ENCODE measurements around the gene PRMT1. TPM values are rescaled to one million over a fixed set of nuclear protein-coding genes. Genes with fewer than 3 reads are reported as not detected.

PRMT1 gene
- total RNA-seq, 4 donors from 2014 or later: 102 to 191 (median 144) TPM

DNA sequence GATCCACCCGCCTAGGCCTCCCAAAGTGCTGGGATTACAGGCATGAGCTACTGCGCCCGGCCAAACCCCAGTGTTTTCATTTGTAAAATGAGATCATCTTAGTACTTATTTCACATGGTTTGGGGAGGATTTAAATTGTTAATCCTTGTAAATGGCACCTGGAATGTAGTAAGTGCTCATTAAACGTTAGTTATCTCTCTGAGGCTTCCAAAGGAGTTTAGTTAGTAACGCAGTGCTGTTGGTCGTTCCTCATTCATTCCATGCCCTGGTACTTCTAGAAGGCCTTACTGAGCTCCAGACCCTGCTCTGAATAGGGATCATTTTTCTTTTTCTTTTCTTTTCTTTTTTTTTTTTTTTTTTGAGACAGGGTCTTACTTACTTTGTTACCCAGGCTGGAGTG lies 19.0 kb downstream of the PRMT1 start:
- H3K4me1 ChIP-seq: peaks cover 2 to 10% (median 9%) of the 10 kb centered on the region in 4 donors
- 81% methylated on average over 6 of the region's 6 CpGs for WGBS
- no peaks in the 10 kb centered on the region for H3K9me3 ChIP-seq
- DNase-seq (ENCODE audit: extremely low spot score): no peak
- peaks cover 0 to 19% (median 4%) of the 10 kb centered on the region in 4 donors for H3K27me3 ChIP-seq
- no peaks in the 10 kb centered on the region for H3K36me3 ChIP-seq
- TF ChIP-seq EP300 (IDR thresholded peaks at IDR 0.05) (no peak), POLR2AphosphoS5 (IDR thresholded peaks at IDR 0.05) (no peak), POLR2A (IDR thresholded peaks at IDR 0.05; ENCODE audit: low read depth) (no peak)
- TF ChIP-seq, protein P1, sequence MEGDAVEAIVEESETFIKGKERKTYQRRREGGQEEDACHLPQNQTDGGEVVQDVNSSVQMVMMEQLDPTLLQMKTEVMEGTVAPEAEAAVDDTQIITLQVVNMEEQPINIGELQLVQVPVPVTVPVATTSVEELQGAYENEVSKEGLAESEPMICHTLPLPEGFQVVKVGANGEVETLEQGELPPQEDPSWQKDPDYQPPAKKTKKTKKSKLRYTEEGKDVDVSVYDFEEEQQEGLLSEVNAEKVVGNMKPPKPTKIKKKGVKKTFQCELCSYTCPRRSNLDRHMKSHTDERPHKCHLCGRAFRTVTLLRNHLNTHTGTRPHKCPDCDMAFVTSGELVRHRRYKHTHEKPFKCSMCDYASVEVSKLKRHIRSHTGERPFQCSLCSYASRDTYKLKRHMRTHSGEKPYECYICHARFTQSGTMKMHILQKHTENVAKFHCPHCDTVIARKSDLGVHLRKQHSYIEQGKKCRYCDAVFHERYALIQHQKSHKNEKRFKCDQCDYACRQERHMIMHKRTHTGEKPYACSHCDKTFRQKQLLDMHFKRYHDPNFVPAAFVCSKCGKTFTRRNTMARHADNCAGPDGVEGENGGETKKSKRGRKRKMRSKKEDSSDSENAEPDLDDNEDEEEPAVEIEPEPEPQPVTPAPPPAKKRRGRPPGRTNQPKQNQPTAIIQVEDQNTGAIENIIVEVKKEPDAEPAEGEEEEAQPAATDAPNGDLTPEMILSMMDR (IDR thresholded peaks at IDR 0.05): no peak
- H3K4me3 ChIP-seq: no peak overlapping the region
- no peak overlapping the region for H3K27ac ChIP-seq (replicated peaks in 1 of 4)
- intact Hi-C loops (cut with DNase I): no loop called here

DNA sequence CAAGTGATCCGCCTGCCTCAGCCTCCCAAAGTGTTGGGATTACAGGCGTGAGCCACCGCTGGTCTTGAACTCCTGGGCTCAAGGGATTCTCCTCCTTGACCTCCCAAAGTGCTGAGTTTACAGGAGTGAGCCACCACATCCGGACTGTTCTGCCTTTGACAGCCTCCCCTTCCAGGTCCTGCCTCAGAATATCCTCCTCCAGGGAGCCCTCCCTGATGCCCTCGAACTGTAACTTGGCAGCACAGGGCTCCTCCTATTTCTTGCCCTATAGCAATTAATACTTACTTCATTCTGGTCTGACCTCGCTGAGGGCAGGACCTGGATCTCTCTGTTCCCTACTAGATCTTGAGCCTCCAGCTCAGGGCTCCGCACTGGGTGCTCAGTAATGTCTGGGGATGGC lies 19.8 kb downstream of the PRMT1 start:
- no peak overlapping the region for H3K4me3 ChIP-seq
- 94% methylated on average over 7 of the region's 7 CpGs for WGBS

DNA sequence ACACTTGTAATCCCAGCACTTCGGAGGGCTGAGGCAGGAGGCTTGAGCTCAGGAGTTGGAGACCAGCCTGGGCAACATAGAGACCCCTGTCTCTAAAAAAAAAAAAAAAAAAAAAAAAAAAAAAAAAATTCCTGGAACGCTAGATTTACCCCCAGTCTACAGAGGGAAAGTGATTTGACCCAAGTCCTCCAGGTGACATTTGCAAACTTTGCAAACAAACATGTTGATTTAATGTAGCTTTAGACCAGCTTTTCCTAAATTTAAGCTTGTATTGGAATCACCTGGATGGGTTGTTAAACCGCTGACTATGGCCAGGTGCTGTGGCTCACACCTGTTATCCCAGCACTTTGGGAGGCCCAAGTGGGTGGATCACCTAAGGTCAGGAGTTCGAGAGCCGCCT lies 22.3 kb downstream of the PRMT1 start:
- Histone ChIP-seq H3K36me3 (no peaks in the 10 kb centered on the region), H3K4me3 (no peak overlapping the region), H3K4me1 (no peaks in the 10 kb centered on the region), H3K9me3 (no peaks in the 10 kb centered on the region), H3K27ac (replicated peaks in 1 of 4) (no peak overlapping the region), H3K27me3 (peaks cover 0 to 6% (median 0%) of the 10 kb centered on the region in 4 donors)
- 88% methylated on average over 5 of the region's 5 CpGs for WGBS
- TF ChIP-seq POLR2A (IDR thresholded peaks at IDR 0.05; ENCODE audit: low read depth): no peak
- TF ChIP-seq, protein P1 (IDR thresholded peaks at IDR 0.05): no peak
- no peak for TF ChIP-seq POLR2AphosphoS5 (IDR thresholded peaks at IDR 0.05)
- TF ChIP-seq EP300 (IDR thresholded peaks at IDR 0.05): no peak
- DNase-seq (ENCODE audit: extremely low spot score): no peak
- intact Hi-C loops (cut with DNase I): no loop called here

More for the DNA sequence above, 19.8 kb downstream of the PRMT1 start:
- Histone ChIP-seq H3K27me3 (peaks cover 0 to 15% (median under 1%) of the 10 kb centered on the region in 4 donors), H3K9me3 (no peaks in the 10 kb centered on the region), H3K4me1 (peaks cover 0 to 2% (median 2%) of the 10 kb centered on the region in 4 donors), H3K27ac (replicated peaks in 1 of 4) (no peak overlapping the region), H3K36me3 (no peaks in the 10 kb centered on the region)
- no peak for DNase-seq (ENCODE audit: extremely low spot score)
- no peak for TF ChIP-seq POLR2A (IDR thresholded peaks at IDR 0.05; ENCODE audit: low read depth)
- no peak for TF ChIP-seq POLR2AphosphoS5 (IDR thresholded peaks at IDR 0.05)
- no peak for TF ChIP-seq EP300 (IDR thresholded peaks at IDR 0.05)
- TF ChIP-seq, protein P1 (IDR thresholded peaks at IDR 0.05): no peak
- intact Hi-C loops (cut with DNase I): no loop called here

DNA sequence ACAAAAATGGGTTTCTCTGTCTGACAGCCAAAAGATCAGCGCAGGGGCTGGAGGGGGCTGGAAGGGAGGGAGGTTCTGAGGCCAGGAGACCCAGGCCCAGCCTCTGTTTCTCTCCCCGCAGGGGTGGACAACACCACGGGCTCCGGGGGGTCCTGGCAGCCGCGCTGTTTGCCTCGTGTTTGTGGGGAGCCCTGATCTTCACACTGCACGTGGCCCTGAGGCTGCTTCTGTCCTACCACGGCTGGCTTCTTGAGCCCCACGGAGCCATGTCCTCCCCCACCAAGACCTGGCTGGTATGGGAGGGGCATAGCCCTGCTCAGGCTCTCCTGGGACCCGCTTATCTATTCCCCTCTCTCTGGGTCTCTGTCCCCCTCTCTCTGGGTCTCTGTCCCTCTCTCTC lies 23.5 kb downstream of the PRMT1 start:
- intact Hi-C loops (cut with DNase I): no loop called here
- no peaks in the 10 kb centered on the region for H3K36me3 ChIP-seq
- H3K27me3 ChIP-seq: peaks cover 0 to 6% (median 0%) of the 10 kb centered on the region in 4 donors
- 66% methylated on average over 9 of the region's 11 CpGs for WGBS
- no peaks in the 10 kb centered on the region for H3K4me1 ChIP-seq
- no peaks in the 10 kb centered on the region for H3K9me3 ChIP-seq
- DNase-seq (ENCODE audit: extremely low spot score): no peak
- H3K4me3 ChIP-seq: no peak overlapping the region
- no peak overlapping the region for H3K27ac ChIP-seq (replicated peaks in 1 of 4)
- TF ChIP-seq POLR2AphosphoS5 (IDR thresholded peaks at IDR 0.05) (no peak), POLR2A (IDR thresholded peaks at IDR 0.05; ENCODE audit: low read depth) (no peak), EP300 (IDR thresholded peaks at IDR 0.05) (no peak)
- TF ChIP-seq, protein P1 (IDR thresholded peaks at IDR 0.05): no peak

DNA sequence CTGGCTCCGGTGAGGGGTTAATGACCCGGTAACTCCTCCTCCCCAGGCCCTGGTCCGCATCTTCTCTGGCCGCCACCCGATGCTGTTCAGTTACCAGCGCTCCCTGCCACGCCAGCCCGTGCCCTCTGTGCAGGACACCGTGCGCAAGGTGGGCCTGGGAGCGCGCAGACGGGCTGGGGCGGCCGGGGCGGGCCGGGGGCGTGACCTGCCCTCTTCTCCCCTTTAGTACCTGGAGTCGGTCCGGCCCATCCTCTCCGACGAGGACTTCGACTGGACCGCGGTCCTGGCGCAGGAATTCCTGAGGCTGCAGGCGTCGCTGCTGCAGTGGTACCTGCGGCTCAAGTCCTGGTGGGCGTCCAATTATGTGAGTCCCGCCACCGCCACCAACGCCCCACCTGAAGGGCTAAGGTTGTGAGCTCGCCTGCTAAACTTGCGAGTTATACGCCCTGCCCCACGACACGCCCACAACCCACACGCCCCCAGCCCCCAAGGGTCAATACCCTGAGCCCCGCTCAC lies 24.3 kb downstream of the PRMT1 start:
- Histone ChIP-seq H3K4me3 (no peak overlapping the region), H3K36me3 (peaks cover 0 to 3% (median 0%) of the 10 kb centered on the region in 4 donors), H3K9me3 (no peaks in the 10 kb centered on the region), H3K27ac (replicated peaks in 1 of 4) (no peak overlapping the region), H3K4me1 (no peaks in the 10 kb centered on the region), H3K27me3 (peaks cover 0 to 6% (median 0%) of the 10 kb centered on the region in 4 donors)
- DNase-seq (ENCODE audit: extremely low spot score): no peak
- 69% methylated on average over 38 of the region's 40 CpGs for WGBS
- intact Hi-C loops (cut with DNase I): no loop called here
- TF ChIP-seq, protein P1 (IDR thresholded peaks at IDR 0.05): no peak
- TF ChIP-seq EP300 (IDR thresholded peaks at IDR 0.05) (no peak), POLR2AphosphoS5 (IDR thresholded peaks at IDR 0.05) (no peak), POLR2A (IDR thresholded peaks at IDR 0.05; ENCODE audit: low read depth) (no peak)

Data from esophagus muscularis mucosa (tissue), 4 donors.